Renal pelvis (tissue), 4 donors: ENCODE results near the gene KLHL9. TPM values are rescaled to one million over a fixed set of nuclear protein-coding genes. Genes with fewer than 3 reads are reported as not detected.

Experiments
- DNase-seq: peaks from one replicate; pipeline ENCODE4 v3.0.0-alpha.2; 2013
- polyA plus RNA-seq, 3 donors: library from polyadenylated mRNA; unstranded; fragments of 120-200 nt; gene quantifications; one replicate each; pipeline ENCODE4 v1.2.1, GENCODE V29; 2013; ENCODE audit not compliant: insufficient read length in 3 of 3

The KLHL9 gene
- polyA plus RNA-seq, 3 donors = 45.4 to 49.9 (median 47.0) TPM

DNA sequence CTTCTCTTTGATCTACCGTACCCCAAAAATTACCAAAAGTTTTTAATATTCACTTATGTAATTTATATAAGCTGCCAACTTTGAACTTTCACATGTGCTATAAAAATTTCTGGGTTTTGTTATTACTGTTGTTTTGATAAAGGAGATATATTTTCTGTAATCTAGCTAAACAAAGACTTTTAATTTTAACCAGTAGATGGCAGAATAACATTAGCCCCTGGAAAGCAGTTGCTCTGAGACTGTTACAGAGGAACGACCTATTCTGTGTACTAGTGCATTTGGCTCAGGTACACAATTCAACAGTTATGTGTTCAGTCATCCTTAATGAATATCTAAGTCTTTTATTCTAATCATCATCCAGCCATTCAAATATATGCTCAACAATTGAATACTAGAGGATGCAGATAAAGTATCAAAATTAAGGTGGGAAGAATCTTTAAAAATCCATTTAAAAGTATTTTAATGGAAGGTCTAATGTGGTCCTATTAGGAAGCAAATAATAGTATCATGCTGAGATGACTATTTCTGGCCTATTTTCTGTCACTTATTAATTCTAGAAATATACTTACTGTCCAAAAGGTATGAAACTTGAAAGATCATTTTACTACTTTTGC lies 8.6 kb downstream of the KLHL9 start:
- no peak for DNase-seq

DNA sequence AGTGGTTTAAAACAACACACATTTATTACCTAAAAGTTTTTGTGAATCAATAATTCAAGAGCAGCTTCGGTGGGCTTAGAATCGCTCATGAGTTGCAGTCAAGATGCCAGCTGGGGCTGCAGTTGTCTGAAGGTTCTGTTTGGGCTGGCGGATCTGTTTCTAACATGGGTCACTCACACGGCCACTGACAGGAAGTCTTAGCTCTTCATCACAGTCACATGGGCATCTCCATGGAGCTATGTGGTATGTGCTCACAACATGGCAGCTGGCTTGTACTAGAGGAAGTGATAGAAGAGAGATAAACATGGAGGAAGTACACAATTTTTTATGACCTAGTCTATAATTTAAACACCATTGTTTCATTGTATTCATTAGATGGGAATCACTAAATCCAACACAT lies 11.2 kb downstream of the KLHL9 start:
- DNase-seq = no peak

DNA sequence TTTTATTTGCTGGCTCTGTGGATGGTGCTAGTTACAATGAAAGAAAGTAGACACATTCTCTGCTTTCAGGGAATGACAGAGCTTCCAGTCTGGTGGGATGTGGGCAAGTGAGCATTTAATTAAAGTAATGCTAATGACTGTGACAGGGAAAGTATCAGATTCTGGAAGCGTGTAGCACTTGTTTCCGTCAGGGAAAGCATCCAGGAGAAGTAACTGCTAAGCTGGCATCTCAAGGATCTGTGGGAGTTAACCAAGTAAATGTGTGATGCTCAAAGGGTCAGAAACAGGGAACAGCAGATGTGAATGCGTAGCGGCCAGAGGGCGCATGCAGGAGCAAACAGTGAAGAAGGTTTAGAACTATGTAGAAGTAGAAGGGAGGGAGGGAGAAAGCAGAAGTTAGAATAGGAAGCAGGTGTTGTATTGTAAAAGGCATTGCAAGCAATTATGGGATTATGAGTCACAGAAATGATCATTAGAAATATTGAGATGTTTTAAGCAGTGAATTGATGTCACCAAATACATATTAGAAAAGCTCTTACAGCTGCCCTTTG lies 12.2 kb downstream of the KLHL9 start:
- no peak for DNase-seq

DNA sequence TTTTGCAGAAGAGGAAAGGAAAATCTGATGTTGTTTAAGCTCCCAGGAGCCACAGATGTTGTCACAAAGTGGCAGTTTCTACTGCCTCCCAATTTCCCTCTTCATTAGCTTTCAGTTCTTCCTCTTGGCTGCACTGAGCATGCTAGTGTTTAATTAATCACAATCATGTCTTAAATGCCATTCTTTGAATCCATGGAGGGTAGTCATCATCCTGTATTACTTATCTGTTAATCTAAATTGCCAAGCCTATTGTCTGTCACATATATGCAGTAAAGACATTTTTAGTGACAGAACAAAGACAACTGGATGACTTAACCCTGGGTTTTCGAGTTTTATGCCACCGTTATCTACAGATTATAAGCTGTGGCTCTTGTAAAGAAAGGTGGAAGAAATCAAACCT lies 14.7 kb downstream of the KLHL9 start:
- no peak for DNase-seq

DNA sequence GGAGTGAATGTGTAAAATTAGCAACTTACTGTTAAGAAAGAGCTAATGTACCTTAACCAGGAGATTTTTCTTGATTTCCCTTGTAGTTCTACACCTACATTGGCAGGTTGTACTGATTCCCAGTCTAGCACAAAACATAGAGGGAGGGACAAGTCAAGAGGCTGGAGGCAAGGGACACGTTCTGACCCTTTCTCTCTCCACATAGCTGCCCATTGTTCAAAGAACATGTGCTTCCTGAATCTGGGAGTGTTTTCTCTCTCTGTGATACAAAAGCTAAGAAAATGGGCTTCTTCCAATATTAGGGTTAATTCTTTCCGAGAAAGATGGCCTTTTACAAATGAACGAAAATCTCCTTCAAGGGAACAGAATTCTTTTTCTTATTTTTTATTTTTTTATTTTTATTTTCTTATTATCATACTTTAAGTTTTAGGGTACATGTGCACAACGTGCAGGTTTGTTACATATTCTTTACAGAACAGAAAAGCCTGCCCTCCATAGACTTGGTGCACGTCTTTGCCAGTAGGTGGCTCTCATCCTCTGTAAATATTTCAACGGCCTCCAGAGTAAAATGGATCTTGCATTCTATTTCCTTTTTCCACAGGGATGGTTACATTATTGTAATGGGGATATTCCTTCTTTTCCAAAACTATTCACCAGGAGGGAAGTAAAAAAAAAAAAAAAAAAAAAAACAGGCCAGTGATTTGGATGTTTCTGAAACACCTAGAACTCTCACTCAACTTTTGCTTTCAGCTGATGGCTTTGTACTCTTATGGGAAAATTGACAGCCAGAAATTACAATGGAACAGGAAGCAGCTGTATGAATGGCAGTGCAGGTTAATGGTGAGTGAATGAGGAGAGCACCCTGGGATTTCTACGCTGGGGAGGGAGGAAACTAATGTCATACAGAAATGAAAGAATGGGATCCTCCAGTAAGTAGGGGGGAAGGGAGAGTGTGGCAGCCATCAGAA lies 17.0 kb downstream of the KLHL9 start:
- no peak for DNase-seq

DNA sequence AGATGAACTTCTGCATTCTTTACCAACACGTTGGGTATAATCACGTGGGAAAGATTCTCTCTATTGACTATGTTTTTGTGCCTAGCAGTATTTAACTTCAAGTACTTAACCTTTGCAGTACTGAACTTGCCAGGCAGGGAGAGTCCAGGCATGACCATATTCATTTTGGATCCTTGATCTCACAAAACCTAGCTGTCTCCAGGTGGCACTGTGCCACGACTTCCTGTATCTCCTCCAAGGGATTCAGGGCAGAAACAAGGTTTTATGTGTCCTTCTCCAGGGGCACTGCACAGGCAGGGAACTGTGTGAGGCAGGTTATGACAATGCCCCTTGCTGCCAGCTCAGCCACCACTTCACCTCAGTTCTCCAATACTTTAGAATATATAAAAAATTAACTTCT lies 18.3 kb downstream of the KLHL9 start:
- no peak for DNase-seq

DNA sequence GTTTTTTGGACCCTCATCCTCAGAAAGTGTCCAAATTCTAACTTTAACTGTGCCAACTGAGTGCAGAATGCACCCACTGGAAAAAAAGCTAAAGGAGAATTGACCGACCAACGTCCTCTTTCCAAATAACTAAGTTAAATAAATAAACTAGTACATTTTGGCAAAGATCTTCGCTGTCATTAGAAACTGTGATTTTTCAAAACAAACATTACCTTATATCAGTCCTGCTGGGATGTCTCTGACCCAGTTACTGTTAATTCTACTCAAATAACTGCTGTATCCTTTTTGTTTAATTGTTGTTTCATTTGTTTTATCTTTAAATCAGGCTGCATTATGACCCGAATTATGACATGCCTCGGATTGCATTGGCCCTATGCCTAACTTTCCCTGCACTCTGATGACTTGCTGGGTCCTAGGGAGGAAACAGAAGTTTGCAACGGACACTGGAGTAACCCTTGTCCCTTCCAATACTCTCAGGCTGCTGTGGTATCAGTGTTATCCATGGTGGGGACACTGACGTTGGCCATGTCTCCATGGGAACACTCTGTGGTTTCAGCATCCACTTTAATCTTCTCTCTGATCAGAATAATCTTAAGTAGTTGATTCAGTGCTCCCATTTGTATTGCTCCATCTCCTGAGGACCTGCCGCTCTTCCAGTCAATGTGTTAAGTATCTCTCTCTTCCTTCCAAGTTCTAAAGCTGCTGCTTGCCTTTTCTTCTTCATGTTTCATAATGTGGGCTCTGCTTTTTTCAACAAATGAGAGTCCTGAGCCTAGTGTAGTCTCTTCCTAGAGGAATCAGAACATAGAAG lies 19.0 kb downstream of the KLHL9 start:
- DNase-seq = no peak

DNA sequence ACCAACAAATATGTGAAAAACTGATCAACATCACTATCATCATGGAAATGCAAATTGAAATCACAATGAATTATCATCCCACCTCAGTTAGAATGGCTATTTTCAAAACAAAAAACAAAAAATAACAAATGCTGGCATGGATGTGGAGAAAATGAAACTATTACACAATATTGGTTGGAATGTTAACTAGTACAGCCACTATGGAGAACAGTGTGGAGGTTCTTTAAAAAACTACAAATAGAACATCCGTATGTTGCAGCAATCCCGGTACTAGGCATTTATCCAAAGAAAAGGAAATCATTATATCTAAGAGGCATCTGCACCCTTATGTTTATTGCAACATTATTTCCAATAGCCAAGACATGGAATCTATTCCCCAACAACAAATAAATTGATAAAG lies 21.1 kb downstream of the KLHL9 start:
- DNase-seq = no peak

DNA sequence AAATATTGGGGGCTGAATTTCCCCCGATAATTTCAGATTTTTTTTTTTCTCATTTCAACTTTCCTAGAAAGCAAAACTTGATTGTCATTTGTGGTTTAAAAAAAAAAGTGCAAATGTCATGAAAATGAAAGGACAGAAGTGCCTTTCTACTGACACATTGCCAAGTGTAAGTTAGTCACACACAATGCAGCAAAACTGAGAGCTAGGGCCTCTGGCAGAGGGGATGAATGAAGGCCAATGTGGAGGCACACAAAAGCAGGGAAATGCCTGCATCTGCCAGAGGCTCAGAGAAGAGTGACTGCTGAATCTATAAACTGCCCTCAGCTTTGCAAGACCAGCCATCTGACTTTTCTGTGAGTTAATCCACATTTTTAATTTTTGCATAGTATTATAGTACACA lies 23.3 kb downstream of the KLHL9 start:
- DNase-seq = no peak

DNA sequence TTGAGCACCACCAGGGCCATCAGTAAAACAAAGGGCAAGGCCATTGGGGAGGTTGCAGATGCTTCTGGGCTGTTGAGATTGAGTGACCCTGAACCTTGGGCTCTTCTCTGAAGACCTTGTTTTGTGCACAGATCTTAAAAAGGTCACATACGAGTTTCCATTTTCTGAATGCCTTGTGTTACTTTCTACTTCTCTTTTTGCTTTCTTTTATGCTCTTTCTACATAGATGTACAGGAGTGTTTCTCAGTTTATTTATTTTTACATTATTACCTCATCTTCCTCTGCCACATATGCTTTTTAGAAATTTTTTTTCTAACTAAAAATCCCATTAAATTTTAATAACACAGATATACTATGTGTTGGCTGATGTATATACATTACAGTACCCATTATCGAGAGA lies 30.0 kb downstream of the KLHL9 start, which contains the start of gene IFNA5:
TSS of gene IFNA5 (minus strand) at position 101 of the 400 bp plus-strand sequence. CDS start at position 44, 57 bp downstream.
- no peak for DNase-seq

DNA sequence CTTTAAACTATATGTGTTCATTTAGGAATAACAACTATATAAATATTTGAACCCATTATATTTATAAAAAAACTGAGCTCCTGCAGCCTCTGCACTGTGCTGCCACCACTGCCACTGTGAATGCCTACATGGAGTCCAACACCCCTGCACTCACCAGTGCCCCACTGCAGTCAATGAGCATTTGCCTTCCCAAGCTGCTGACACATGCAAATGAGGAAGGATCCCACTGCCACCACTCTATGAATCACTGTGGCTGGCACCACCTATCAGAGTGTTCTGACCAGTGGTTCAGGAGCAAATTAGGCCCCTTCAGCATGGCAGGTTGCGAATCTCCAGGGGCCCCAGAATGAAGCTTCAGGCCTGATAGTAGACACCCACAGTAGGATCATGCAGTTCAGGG lies 39.2 kb downstream of the KLHL9 start:
- no peak for DNase-seq

DNA sequence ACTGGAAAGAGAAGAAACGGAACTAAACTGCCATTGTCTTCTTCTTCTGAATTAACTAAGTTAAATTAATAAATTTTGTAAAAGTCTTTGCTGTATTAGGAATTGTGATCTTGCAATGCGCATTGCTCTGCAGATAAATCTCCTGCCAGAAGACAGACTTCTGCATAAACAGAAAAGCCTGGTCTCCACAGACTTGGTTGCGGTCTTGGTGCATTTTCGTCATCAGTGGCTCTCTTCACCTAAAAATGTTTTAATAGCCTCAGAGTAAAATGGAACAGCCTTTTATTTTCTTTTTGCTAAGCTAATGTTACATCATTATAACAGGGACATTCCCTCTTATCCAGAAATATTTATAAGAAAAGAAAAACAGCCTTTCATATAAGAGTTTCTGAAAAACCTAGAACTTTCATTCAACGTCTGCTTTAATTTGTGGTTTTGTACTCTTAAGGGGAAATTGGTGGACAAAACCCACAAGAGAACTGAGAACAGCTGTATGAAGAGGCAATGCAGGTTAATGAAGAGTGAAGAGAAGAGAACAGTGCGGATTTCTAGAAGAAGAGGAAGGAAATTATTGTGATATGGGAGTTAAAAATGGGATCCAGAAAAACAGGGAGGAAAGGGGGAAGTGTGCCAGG lies 40.2 kb downstream of the KLHL9 start:
- no peak for DNase-seq

DNA sequence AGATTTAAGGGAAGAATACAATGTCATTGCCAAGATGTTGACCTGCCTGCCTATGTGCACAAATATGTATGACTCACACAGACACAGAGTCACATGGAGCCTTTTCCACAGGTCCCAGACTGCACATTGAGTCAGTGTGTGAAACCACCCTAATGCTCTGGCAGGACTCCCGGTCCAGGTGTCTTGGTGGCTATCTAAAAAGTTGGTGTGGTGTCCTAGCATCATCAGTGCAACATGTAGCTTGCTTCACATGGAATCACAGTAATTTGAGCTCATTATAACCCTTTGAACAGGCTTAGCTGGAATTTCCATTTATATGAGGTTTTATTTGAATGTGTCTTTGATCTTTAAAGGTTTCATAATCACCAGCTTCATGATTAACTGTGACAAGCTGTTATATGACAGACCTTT lies 40.8 kb downstream of the KLHL9 start:
- no peak for DNase-seq

DNA sequence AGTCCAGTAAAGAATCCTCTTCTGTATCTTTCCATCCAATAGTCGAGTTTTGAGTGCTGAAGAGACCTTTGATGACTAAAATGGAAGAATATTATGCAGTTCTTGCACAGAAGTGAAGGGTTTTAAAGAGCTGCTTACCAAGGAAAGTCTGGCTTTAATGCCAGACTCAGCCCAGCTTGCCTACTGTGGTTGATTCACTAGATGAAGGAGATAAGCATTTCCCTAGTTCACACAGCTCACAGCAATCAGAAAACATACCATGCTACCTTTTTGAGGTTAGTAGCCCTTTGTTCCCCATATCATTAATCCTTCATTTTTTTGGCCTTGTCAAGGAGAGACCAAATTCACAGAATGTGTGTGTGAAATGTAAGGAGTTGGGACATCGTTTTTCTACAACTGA lies 45.4 kb downstream of the KLHL9 start:
- no peak for DNase-seq

DNA sequence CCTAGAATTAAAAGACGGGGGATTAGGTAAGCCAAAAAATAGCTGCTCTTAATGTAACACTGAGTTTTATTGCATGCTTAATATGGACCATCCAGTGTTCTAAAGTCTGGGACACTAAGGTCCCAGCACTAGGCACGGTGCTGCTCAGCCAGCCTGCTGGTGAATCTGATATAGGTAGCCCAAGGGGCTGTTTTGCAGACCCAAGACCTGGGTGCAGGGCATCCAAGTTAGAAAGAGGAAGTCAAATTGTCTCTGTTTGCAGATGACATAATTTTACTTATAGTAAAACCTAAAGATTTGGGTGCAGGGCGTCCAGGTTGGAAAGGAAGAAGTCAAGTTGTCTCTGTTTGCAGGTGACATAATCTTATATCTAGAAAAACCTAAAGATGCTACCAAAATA lies 47.9 kb downstream of the KLHL9 start:
- DNase-seq = no peak

DNA sequence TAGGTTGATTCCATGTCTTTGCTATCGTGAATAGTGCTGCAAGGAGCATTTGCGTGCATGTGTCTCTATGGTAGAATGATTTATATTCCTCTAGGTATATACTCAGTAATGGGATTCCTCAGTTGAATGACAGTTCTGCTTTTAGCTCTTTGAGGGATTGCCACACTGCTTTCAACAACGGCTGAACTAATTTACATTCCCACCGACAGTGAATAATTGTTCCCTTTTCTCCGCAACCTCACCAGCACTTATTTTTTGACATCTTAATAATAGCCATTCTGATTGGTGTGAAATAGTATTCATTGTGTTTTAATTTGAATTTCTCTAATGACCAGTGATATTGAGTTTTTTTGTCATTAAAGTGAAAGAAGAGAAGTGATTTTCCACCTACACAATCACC lies 48.5 kb downstream of the KLHL9 start:
- no peak for DNase-seq

DNA sequence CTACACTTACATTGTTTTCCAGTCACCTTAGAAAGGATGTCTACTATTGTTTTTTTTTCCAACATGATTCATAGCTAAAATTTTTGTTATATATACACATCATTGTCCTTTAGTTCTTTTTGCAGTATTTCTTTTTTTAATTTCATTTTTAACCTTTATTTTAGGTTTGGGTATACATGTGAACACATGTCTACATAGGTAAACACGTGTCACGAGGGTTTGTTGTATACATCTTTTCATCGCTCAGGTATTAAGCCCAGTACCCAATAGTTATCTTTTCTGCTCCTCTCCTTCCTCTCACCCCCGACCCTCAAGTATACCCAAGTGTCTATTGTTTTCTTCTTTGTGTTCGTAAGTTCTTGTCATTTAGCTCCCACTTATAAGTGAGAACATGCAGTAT lies 49.1 kb downstream of the KLHL9 start:
- no peak for DNase-seq

DNA sequence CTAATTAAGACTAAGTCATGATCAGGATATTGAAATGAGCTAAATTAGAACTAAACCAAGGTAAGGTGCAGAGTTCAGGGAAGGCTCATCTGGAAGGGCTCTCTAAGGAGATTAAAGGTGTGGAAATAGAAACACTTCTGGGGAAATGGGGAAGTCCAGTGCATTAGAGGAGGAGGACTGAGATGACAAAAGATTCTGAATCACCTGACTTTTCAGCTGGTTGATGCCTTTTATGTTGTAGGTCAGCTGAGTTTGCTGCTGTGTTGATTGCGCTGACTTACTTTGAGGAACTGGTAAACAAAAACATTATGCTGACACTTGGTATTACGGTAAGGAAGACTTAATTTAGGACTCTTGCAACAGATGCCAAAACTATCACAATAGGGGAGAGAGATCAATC lies 53.9 kb downstream of the KLHL9 start:
- no peak for DNase-seq
